ENCODE measurements around the gene GJC2.

- TF ChIP-seq CTCF (IDR thresholded peaks at IDR 0.05) (no peak), POLR2A (IDR thresholded peaks at IDR 0.05) (no peak)
Measured at GRCh38 chr1:228208831-228209551, 59.3 kb downstream of the GJC2 start.

Measured in Peyer's patch (tissue), 4 donors.